ENCODE measurements around the gene BHLHE40.

BHLHE40 gene

GRCh38 chr3:4978204-4978965, 852 bp upstream of the BHLHE40 start:
- peak; percentile 94 for DNase-seq (ENCODE audit: low spot score)
- peak overlapping the region; percentile 99 for H3K27ac ChIP-seq
- CTCF ChIA-PET, result interaction anchor here (0.5 to 0.6 kb wide), 3 partner anchors 21 to 183 kb away, joined by 3 to 9 read pairs (median 3); no protein-coding TSS in a partner anchor
- POLR2A ChIA-PET (ENCODE audit: low non-redundant PET), result interaction anchor here (0.5 kb wide), 1 partner anchor 342 kb away, joined by 3 read pairs; no protein-coding TSS in a partner anchor
- no peak for TF ChIP-seq CTCF (conservative IDR thresholded peaks at IDR 0.05; ENCODE audit: low read depth)

GRCh38 chr3:4978966-4979427, 240 bp upstream of the BHLHE40 start:
- ChIA-PET POLR2A (ENCODE audit: low non-redundant PET) (interaction anchor here (0.5 to 0.7 kb wide), 2 partner anchors 267 to 342 kb away, joined by 3 to 4 read pairs; no protein-coding TSS in a partner anchor), CTCF (interaction anchor here (0.5 to 1.3 kb wide), 3 partner anchors 21 to 183 kb away, joined by 3 to 9 read pairs (median 7); no protein-coding TSS in a partner anchor)
- peak overlapping the region; percentile 99 for H3K27ac ChIP-seq
- TF ChIP-seq CTCF (conservative IDR thresholded peaks at IDR 0.05; ENCODE audit: low read depth), result no peak
- DNase-seq (ENCODE audit: low spot score), result peak; percentile 90

- ChIA-PET POLR2A (ENCODE audit: low non-redundant PET) (interaction anchor here (1.0 to 1.1 kb wide), 2 partner anchors 33 to 48 kb away, joined by 3 to 4 read pairs; no protein-coding TSS in a partner anchor), CTCF (interaction anchor here (0.5 to 1.3 kb wide), 6 partner anchors 15 to 278 kb away, joined by 3 to 7 read pairs (median 5); no protein-coding TSS in a partner anchor)
- H3K27ac ChIP-seq, result peak overlapping the region; percentile 99
- TF ChIP-seq CTCF (conservative IDR thresholded peaks at IDR 0.05; ENCODE audit: low read depth), result peak; percentile 96
- peak; percentile 69 for DNase-seq (ENCODE audit: low spot score)
These were observed 1.3 kb downstream of the BHLHE40 start for GRCh38 chr3:4980229-4981203.

GRCh38 chr3:4981294-4981664, 2.0 kb downstream of the BHLHE40 start:
- CTCF ChIA-PET, result interaction anchor here (0.6 to 0.7 kb wide), 2 partner anchors 254 to 279 kb away, joined by 4 to 6 read pairs; no protein-coding TSS in a partner anchor
- TF ChIP-seq CTCF (conservative IDR thresholded peaks at IDR 0.05; ENCODE audit: low read depth), result no peak
- H3K27ac ChIP-seq, result no peak overlapping the region
- POLR2A ChIA-PET (ENCODE audit: low non-redundant PET), result no interaction called here
- no peak for DNase-seq (ENCODE audit: low spot score)

- ChIA-PET CTCF (interaction anchor here (0.7 kb wide), 1 partner anchor 45 kb away, joined by 5 read pairs; no protein-coding TSS in a partner anchor), POLR2A (ENCODE audit: low non-redundant PET) (no interaction called here)
- TF ChIP-seq CTCF (conservative IDR thresholded peaks at IDR 0.05; ENCODE audit: low read depth), result peak; percentile 45
- H3K27ac ChIP-seq, result no peak overlapping the region
- DNase-seq (ENCODE audit: low spot score), result no peak
These were observed 2.6 kb downstream of the BHLHE40 start for GRCh38 chr3:4981665-4982494.
